Natural killer cell treated with Interleukin-12 subunit alpha and Interleukin-12 subunit beta and Interleukin-15 and Interleukin-18, amount 100 ng/mL, for 72 hours (primary cell): ENCODE results near the gene CTNNA2. TPM values are rescaled to one million over a fixed set of nuclear protein-coding genes. Genes with fewer than 3 reads are reported as not detected.

Experiments used
- ATAC-seq, 2 donors: fragments of 150-1000 bp; cut with Tn5 transposase in 1 of 2; sonication (Bioruptor Pico), chemical (Tn5 transposase) in 1 of 2; 2 replicates each; pipeline ENCODE4 v1.10.0; 2021
- DNase-seq: peaks from one replicate; pipeline ENCODE4 v3.0.0; 2022; ENCODE audit warnings: low spot score
- H3K27ac Mint-ChIP-seq, 2 donors: 1 replicate in 1 of 2; 2 replicates in 1 of 2; pipeline ENCODE4 v1.8.0; 2022; ENCODE audit warnings: mixed read lengths in 2 of 2, mild to moderate bottlenecking in 1 of 2, moderate library complexity in 1 of 2
- H3K27me3 Mint-ChIP-seq, 2 donors: 1 replicate in 1 of 2; 2 replicates in 1 of 2; pipeline ENCODE4 v1.8.0; 2022; ENCODE audit warnings: mixed read lengths in 2 of 2
- H3K36me3 Mint-ChIP-seq: one replicate; pipeline ENCODE4 v1.8.0; 2022; ENCODE audit warnings: mixed read lengths
- H3K4me1 Mint-ChIP-seq, 2 donors: 1 replicate in 1 of 2; 2 replicates in 1 of 2; pipeline ENCODE4 v1.8.0; 2022; ENCODE audit warnings: low read depth in 2 of 2, mixed read lengths in 2 of 2, mild to moderate bottlenecking in 1 of 2
- H3K4me3 Mint-ChIP-seq: one replicate; pipeline ENCODE4 v1.8.0; 2022; ENCODE audit warnings: mixed read lengths
- H3K9me3 Mint-ChIP-seq: 2 replicates; pipeline ENCODE4 v1.8.0; 2022; ENCODE audit warnings: mixed read lengths
- total RNA-seq, 2 donors: library from RNA; stranded (reverse); gene quantifications; one replicate each; pipeline ENCODE4 v1.2.3, GENCODE V29; 2022

Gene CTNNA2
- total RNA-seq, 2 donors from 2014 or later, result not detected

GRCh38 chr2:79700651-79701050, 187.8 kb downstream of the CTNNA2 start:
- Mint-ChIP-seq H3K27me3 (no peaks in the 10 kb centered on the region), H3K4me1 (no peaks in the 10 kb centered on the region), H3K27ac (no peak overlapping the region), H3K36me3 (no peaks in the 10 kb centered on the region), H3K4me3 (no peak overlapping the region), H3K9me3 (peaks cover 12% of the 10 kb centered on the region)
- ATAC-seq, result no peak
- DNase-seq, result no peak

GRCh38 chr2:79702905-79703304, 190.1 kb downstream of the CTNNA2 start:
- H3K27ac Mint-ChIP-seq, result no peak overlapping the region
- no peaks in the 10 kb centered on the region for H3K4me1 Mint-ChIP-seq
- H3K4me3 Mint-ChIP-seq, result no peak overlapping the region
- H3K27me3 Mint-ChIP-seq, result no peaks in the 10 kb centered on the region
- DNase-seq (no peak), ATAC-seq (no peak)
- H3K9me3 Mint-ChIP-seq, result peaks cover 15% of the 10 kb centered on the region
- no peaks in the 10 kb centered on the region for H3K36me3 Mint-ChIP-seq

GRCh38 chr2:79711098-79711497, 198.2 kb downstream of the CTNNA2 start:
- H3K36me3 Mint-ChIP-seq, result peaks cover 5% of the 10 kb centered on the region
- no peak overlapping the region for H3K4me3 Mint-ChIP-seq
- no peak for DNase-seq
- H3K27ac Mint-ChIP-seq, result no peak overlapping the region
- no peak for ATAC-seq
- H3K4me1 Mint-ChIP-seq, result no peaks in the 10 kb centered on the region
- peaks cover 21% of the 10 kb centered on the region for H3K9me3 Mint-ChIP-seq
- H3K27me3 Mint-ChIP-seq, result no peaks in the 10 kb centered on the region

- Mint-ChIP-seq H3K27ac (no peak overlapping the region), H3K4me3 (no peak overlapping the region), H3K9me3 (peaks cover 25% of the 10 kb centered on the region), H3K36me3 (peaks cover 5% of the 10 kb centered on the region), H3K27me3 (no peaks in the 10 kb centered on the region), H3K4me1 (no peaks in the 10 kb centered on the region)
- ATAC-seq (no peak), DNase-seq (no peak)
Measured at GRCh38 chr2:79713131-79713785, 200.4 kb downstream of the CTNNA2 start.

- H3K9me3 Mint-ChIP-seq, result peaks cover 22% of the 10 kb centered on the region
- DNase-seq, result no peak
- H3K27me3 Mint-ChIP-seq, result no peaks in the 10 kb centered on the region
- no peak overlapping the region for H3K27ac Mint-ChIP-seq
- H3K36me3 Mint-ChIP-seq, result peaks cover 5% of the 10 kb centered on the region
- ATAC-seq, result no peak
- H3K4me3 Mint-ChIP-seq, result no peak overlapping the region
- no peaks in the 10 kb centered on the region for H3K4me1 Mint-ChIP-seq
Measured at GRCh38 chr2:79714283-79714682, 201.4 kb downstream of the CTNNA2 start.

- Mint-ChIP-seq H3K36me3 (peaks cover 5% of the 10 kb centered on the region), H3K4me1 (no peaks in the 10 kb centered on the region), H3K9me3 (peaks cover 20% of the 10 kb centered on the region), H3K4me3 (no peak overlapping the region), H3K27ac (no peak overlapping the region), H3K27me3 (no peaks in the 10 kb centered on the region)
- no peak for DNase-seq
- ATAC-seq, result no peak
Measured at GRCh38 chr2:79715338-79715737, 202.5 kb downstream of the CTNNA2 start.

- Mint-ChIP-seq H3K27ac (no peak overlapping the region), H3K9me3 (peaks cover 16% of the 10 kb centered on the region), H3K36me3 (peaks cover 5% of the 10 kb centered on the region), H3K27me3 (no peaks in the 10 kb centered on the region), H3K4me3 (no peak overlapping the region), H3K4me1 (no peaks in the 10 kb centered on the region)
- ATAC-seq (no peak), DNase-seq (no peak)
Measured at GRCh38 chr2:79716266-79716665, 203.4 kb downstream of the CTNNA2 start.

GRCh38 chr2:79717364-79718007, 204.6 kb downstream of the CTNNA2 start:
- Mint-ChIP-seq H3K4me3 (no peak overlapping the region), H3K27me3 (no peaks in the 10 kb centered on the region), H3K4me1 (no peaks in the 10 kb centered on the region), H3K27ac (no peak overlapping the region), H3K9me3 (peaks cover 14% of the 10 kb centered on the region), H3K36me3 (peaks cover 5% of the 10 kb centered on the region)
- ATAC-seq (no peak), DNase-seq (no peak)

GRCh38 chr2:79721061-79721460, 208.2 kb downstream of the CTNNA2 start:
- H3K9me3 Mint-ChIP-seq, result peaks cover 9% of the 10 kb centered on the region

GRCh38 chr2:79721966-79722365, 209.1 kb downstream of the CTNNA2 start:
- no peak overlapping the region for H3K4me3 Mint-ChIP-seq
- peaks cover 5% of the 10 kb centered on the region for H3K9me3 Mint-ChIP-seq
- H3K4me1 Mint-ChIP-seq, result no peaks in the 10 kb centered on the region
- DNase-seq, result no peak
- no peak overlapping the region for H3K27ac Mint-ChIP-seq
- H3K27me3 Mint-ChIP-seq, result no peaks in the 10 kb centered on the region
- no peaks in the 10 kb centered on the region for H3K36me3 Mint-ChIP-seq
- ATAC-seq, result no peak

More at GRCh38 chr2:79721061-79721460, 208.2 kb downstream of the CTNNA2 start:
- Mint-ChIP-seq H3K36me3 (no peaks in the 10 kb centered on the region), H3K27ac (no peak overlapping the region), H3K4me1 (no peaks in the 10 kb centered on the region), H3K27me3 (no peaks in the 10 kb centered on the region), H3K4me3 (no peak overlapping the region)
- no peak for ATAC-seq
- DNase-seq, result no peak

GRCh38 chr2:79723830-79724229, 211.0 kb downstream of the CTNNA2 start:
- ATAC-seq, result no peak
- Mint-ChIP-seq H3K4me3 (no peak overlapping the region), H3K9me3 (peaks cover 5% of the 10 kb centered on the region), H3K36me3 (no peaks in the 10 kb centered on the region), H3K27ac (no peak overlapping the region), H3K4me1 (no peaks in the 10 kb centered on the region), H3K27me3 (no peaks in the 10 kb centered on the region)
- DNase-seq, result no peak

- no peak for DNase-seq
- H3K36me3 Mint-ChIP-seq, result no peaks in the 10 kb centered on the region
- H3K4me3 Mint-ChIP-seq, result no peak overlapping the region
- no peak overlapping the region for H3K27ac Mint-ChIP-seq
- no peaks in the 10 kb centered on the region for H3K4me1 Mint-ChIP-seq
- H3K27me3 Mint-ChIP-seq, result no peaks in the 10 kb centered on the region
- H3K9me3 Mint-ChIP-seq, result peaks cover 5% of the 10 kb centered on the region
- no peak for ATAC-seq
Measured at GRCh38 chr2:79729532-79729931, 216.7 kb downstream of the CTNNA2 start.

GRCh38 chr2:79734518-79734917, 221.7 kb downstream of the CTNNA2 start:
- Mint-ChIP-seq H3K4me3 (no peak overlapping the region), H3K27me3 (no peaks in the 10 kb centered on the region), H3K36me3 (peaks cover 6% of the 10 kb centered on the region), H3K9me3 (peaks cover 4% of the 10 kb centered on the region), H3K4me1 (no peaks in the 10 kb centered on the region), H3K27ac (no peak overlapping the region)
- DNase-seq, result no peak
- no peak for ATAC-seq

GRCh38 chr2:79740879-79741443, 228.1 kb downstream of the CTNNA2 start:
- no peak for ATAC-seq
- H3K27ac Mint-ChIP-seq, result no peak overlapping the region
- DNase-seq, result no peak
- peaks cover 16% of the 10 kb centered on the region for H3K9me3 Mint-ChIP-seq
- no peak overlapping the region for H3K4me3 Mint-ChIP-seq
- H3K4me1 Mint-ChIP-seq, result no peaks in the 10 kb centered on the region
- no peaks in the 10 kb centered on the region for H3K27me3 Mint-ChIP-seq
- H3K36me3 Mint-ChIP-seq, result peaks cover 6% of the 10 kb centered on the region
